Jurkat, Clone E6-1 (cell line): ENCODE measurements around the gene GJC2. TPM values are rescaled to one million over a fixed set of nuclear protein-coding genes. Genes with fewer than 3 reads are reported as not detected.

Source experiments
- DNase-seq: peaks from one replicate; pipeline ENCODE4 v3.0.0-alpha.2; 2011; ENCODE audit warnings: low read depth, low spot score
- H3K4me3 ChIP-seq: 2 replicates; pipeline ENCODE4 v1.5.1; 2011; ENCODE audit warnings: mild to moderate bottlenecking, low read length, control low read depth, moderate library complexity
- polyA plus RNA-seq: library from polyadenylated mRNA; unstranded; fragments of >200 nt; gene quantifications from one replicate; pipeline ENCODE4 v1.2.1, GENCODE V29; 2012; ENCODE audit warnings: missing spikeins; ENCODE audit not compliant: insufficient read length, insufficient read depth

GJC2 gene
- polyA plus RNA-seq = not detected

DNA sequence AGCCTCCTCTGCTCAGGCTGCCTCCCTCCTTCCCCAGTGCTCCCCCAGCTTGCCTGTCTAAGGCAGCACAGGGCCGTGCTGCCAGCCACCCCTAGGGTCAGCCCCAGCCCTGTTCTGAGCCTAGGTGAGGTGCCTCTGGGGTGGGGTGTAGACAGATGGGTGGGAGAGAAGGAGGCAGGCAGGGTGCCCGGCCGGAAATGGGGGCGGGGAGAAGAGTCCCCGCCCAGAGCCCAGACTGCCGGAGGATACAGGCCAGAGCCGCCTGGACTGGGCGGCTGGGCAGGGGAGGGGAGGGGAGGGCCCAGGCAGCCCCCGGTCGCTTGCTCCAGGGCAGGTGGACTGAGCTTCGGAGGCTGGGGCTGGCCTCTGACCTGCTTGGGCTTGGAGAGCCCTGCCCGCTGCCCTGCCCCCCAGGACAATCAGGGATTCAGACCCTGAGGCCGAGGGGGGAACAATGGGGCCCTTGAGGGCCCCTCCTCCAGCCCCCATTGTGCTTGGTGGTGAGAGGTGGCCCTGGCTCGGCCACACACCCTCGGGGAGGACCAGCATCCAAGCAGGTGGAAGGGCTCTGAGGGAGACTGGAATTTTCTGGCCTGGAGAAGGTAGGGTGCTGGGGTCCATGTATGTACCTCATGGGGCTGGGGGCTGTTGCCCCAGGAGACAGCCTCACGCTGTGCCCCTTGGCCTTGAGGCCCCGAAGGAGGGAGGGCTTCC, at the start of gene GJC2:
TSS of gene GJC2 (plus strand) at position 525 of the 714 bp plus-strand sequence. CDS start 7,829 bp downstream, outside the sequence.
- no peak for DNase-seq
- H3K4me3 ChIP-seq = no peak within 1 kb of the TSS

DNA sequence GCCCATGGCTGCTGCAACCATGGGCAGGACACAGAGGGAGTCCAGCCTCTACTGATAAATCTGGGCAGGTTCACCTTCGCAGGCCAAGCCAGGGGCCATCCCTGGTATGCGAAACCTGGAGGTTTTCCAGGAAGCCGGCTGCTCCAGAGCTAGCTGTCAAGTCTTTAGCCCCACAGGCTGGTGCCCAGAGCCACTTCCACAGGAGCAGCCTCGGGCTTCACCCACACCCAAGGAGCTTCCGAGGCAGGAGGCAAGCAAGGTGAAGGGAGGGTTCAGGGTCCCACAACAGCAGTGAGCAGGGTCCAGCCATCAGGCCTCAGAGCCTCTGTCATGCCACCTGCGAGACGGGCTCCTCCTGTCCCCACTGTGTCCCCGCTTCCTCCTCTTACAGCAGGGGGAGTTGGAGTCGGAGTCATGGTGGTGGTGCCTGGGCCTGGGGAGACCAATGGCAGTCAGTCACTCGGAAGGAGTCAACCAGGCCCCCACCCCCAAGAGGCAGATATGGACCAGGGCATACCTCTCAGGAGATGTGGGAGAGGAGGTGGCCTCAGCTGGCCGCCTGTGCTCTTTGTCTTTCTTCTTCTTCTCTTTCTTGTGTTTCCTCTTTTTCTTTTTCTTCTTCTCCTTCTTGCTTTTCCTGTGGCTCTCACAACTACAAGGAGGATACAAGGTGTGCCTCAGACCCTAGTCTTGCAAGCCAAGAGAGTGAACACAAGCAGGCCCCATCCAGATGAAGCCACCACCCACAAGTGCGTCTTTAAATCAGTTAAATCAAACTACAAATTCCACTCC, 48.7 kb upstream of the GJC2 start:
- H3K4me3 ChIP-seq = peak overlapping the region; percentile 77; the same call in 1 of the 2 replicates
- DNase-seq = no peak

DNA sequence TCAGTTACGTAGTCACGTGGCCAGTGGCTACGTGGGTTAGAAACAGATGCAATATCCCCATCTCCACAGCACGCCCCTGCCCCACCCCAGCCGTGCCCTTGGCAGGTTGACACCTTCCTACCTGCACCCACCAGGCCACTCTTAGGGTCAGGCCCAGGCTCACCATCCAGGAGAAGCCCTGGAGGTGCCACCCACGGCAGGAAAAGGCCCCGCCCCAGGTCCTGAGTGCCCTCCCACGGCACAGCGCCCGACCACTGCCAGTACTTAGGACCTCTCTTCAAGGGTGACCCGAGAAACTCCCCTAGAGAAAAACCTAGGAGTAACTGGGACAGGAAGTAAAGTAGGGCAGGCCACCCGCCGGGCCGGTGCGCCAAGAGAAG, 48.1 kb upstream of the GJC2 start:
- no peak for DNase-seq
- H3K4me3 ChIP-seq = peak overlapping the region; percentile 77

DNA sequence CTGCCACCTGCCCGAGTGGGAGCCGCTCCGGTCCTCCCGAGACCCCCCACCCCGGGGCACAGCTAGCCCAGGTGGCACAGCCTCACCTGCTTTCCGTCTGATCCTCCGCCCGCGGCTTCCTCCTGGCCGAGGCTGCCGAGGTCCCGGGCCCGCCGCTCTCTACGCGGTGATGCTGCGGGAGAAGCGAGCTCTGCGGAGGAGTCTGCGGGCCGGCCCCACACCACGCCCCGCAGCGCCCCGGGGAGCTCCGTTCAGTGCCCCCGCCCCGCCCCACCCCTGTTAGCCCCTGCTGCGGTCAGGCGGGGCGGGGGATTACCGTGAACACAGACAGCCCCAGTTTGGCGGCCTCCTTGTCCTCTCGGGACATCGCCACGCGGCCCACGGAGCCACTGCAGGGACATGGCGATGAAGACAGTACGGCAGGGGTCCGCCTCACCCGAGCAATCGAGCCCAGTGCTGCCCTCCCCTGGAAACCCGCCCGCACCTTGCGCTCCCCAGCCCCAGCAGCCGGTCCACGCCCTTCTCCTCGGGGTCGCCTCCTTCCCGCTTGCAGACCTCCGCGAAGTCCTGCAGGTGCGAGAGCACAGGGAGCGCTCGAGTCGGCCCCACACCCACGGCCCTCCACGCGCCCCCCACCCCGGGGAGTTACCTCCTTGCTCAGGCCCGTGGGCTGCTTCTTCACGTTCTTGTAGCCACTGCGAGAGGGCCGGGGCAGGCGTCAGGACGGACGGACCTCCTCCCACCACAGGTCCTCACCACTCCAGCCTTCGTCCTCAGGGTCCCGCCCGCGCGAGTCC, 47.5 kb upstream of the GJC2 start:
- peak overlapping the region; percentile 77 for H3K4me3 ChIP-seq
- DNase-seq = no peak

DNA sequence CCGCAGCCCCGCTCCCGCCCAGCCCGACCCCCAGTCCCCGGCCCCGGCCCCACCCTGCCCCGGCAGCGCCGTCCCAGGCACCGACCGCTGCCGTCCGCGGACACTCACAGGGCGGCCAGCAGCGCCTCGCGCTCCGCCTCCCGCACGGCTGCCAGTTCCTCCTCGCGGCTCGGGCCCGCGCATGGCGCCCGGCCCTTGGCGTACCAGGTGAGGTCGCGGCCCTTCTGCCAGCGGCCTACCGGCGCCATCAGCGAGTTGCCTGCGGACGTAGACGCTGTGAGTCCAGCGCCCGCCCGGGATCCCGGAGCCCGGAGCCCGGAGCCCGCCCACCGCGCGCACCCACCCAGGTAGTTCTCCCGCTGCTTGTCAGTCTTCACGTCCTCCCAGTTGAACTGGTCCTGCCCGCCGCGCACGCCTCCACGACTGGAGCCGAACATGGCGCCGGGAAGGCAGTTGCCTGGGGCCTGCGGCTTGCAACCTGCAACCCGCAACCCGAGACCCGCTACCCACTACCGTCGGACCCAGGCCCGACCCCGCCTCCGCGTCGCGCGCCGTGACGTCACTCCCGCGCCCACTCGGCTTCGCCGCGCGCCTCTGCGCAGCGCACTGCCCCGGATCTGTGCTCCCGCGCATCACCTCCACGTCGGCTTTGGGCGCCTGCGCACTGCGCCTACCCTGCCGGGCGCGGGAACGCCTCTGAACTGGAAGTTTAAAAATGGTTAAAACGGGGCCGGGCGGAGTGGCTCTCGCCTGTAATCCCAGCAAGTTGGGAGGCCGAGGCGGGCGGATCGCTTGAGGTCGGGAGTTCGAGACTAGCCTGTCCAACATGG, 46.7 kb upstream of the GJC2 start, which contains the start of gene C1orf35:
TSS of gene C1orf35 (minus strand) at position 535 of the 830 bp plus-strand sequence. CDS start at position 437, 98 bp downstream.
- DNase-seq = peak; percentile 87
- peak within 1 kb of the TSS; percentile 77 for H3K4me3 ChIP-seq

DNA sequence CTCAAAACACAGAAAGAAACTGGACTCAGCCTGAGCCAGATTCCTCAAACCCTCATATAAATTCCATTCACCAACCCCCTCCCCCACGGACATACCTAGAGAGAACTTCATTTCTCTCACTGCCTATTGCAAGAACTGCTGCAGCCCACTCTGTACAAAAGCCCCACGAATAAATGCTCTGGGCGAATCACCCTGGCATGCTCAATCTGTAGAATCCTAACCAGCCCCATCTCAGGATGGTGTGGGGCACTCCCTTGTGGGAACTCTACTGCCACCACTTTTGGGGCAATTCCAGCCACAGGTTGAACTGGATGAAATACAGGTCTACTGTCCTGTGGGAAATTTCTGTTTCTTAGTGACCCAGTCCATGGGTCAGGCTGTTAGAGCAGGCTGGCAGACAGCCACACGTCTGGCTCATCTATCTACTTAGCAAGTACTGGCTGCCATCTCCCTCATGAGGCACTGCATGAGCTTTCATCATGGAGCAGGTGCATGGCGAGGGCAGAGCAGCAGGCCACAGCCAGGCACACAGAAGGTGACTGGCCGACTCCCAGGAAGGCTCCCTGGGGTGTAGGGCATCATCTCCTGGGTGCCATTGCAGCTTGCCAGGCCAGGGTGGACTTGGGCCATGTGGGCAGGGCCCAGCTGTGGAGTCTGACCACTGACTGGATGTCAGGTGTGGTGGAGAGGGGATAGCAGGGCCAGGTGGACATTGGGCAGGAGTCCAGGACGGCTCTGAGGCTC, 45.0 kb upstream of the GJC2 start:
- no peak overlapping the region for H3K4me3 ChIP-seq

DNA sequence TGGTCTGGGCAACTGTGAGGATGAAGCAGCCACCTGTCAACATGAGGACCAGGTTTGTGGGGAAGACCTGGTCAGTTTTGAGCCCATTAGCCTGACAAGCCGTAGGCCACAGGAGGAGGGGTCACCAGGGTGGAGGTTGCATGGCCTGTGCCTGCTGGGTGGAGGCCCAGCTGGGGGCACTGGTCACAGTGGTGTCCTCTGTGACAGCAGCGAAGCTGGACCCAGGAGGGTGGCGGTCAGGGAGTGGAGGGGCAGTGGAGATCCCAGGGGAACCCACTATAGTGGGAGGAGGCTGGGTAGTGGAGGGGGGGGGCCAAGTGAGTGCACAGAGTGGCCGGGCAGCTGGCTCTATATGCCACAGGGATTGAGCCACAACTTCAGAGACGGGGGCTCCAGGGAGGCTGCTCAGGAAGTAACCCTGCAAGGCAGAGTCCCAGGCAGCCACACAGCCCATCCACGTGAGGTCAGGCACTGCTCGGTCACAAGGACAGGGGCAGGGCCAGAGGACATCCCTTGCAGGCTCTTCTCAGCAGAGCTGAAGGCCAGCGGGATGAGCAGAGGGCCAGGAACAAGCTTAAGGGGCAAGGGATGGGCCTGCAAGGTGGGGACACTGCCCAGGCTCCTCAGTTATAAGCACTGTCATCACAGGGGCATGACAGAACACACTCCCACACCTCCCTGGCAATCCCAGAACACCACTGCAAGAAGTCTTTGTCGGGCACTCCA, 44.3 kb upstream of the GJC2 start:
- no peak for DNase-seq
- no peak overlapping the region for H3K4me3 ChIP-seq

More for the DNA sequence above, 45.0 kb upstream of the GJC2 start:
- DNase-seq = no peak

DNA sequence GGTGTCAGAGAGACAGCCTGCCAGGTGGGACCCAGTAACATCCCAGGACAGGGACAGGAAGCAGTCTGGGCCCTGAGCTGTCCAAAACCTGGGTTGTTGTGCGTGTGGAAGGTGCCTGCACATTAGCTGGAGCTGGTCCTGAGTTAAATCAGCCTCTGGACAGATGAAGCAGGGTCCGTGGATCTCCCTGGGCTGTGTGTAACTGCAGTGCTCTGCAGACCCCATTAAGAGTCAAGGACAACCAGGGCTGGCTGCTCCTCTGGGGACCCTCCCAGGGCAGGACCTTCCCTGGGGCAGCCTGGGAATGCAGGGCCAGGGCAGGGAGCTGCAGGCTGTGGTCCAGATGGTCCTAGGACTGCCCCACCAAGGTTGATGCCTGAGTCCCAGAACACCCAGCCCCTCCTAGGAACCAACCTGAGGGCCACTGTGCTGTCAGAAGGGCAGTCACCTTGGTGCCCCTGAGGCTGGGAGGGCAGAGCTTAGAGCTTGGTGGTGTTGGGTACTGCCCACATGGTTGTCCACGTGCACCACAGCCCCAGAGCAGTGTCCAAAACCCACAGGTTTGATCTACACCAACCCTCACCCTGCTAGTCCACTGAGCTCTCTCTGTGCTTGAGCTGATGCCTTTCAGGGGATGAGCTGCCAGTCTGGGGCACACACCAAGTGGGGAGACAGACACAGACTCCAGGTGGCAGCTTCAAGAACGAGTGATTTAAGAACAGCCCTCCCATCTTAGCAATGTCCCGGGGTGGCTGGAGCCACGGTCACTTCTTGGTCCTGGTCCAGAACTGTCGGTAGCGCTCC, 43.5 kb upstream of the GJC2 start:
- no peak overlapping the region for H3K4me3 ChIP-seq
- DNase-seq = no peak

DNA sequence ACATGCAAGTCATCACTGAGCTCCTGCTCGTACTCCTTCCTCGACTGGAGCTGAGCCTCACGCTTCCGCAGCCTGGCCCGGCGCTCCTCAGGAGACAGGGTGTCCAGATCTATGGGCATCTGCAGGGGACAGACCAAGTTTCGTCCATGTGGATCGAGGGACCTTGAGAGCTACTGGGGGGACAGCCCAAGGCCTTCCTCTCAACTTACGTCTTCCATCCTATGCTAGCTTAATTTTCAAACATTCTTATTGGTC, 43.0 kb upstream of the GJC2 start:
- DNase-seq = no peak
- no peak overlapping the region for H3K4me3 ChIP-seq

DNA sequence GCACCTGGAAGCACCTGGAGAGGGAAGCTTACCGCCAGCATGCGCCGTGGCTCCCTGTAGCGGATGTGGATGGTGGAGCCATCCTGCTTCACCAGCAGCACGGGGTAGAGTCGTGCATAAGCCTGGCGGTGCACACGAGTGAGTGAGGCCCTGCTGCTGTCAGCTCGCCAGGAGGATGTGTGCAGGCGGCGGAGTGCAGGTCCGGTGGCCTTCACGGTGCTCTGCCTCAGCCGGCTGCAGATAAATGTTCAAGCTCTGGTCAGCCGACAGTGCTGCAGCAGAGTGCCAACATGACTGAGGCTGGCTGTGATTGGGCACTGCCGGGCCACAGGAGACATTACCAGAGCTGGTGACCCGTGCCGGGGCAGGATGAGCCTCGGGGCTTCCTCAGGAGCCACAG, 42.1 kb upstream of the GJC2 start:
- peak overlapping the region; percentile 97; the same call in 1 of the 2 replicates for H3K4me3 ChIP-seq
- no peak for DNase-seq

DNA sequence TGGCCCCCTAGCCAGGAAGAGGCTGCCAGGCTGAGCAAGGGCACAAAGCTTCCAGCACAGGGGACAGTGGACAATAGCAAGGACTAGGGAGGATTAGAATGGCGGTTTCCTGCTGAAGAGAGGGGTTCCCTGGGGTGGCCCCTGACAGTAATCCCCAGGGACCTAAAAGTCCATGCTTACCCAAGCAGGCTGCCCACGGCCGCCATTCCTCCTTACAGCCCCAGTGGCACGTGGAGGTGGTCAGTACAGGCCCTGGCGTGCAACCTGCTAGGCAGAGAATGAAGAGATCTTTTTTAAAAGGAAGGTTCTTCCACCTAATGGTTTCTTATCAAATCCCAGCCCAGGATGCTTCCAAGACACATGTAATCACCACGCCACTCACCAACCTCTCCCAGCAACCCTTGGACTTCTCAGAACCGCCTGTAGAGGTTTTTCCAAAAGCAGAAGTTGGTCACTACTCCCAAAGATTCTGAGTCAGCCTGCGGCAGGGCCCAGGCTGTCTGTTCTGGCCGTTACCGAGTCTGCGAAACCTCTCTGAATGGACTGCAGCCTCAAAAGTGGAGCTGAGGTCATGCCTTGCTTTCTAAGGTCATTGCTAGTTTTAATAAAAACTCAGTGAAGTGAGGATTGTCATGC, 41.6 kb upstream of the GJC2 start:
- no peak for DNase-seq
- H3K4me3 ChIP-seq = peak overlapping the region; percentile 97

DNA sequence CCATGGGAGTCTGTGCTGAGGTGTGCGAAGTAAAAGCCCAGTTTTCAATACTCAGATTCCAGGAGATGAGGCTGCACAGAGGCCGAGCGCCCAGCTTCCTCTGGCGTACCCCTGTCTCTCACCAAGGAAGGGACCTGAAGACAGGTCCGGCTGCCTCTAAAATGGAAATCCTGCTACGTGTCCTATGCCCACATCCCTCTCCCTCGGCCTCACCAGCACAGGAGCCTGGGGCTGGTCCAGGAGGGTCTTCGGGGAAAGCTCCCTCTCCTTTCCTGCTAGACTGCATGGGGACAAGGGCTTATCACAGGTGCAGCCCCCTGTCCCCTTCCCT, 41.0 kb upstream of the GJC2 start:
- H3K4me3 ChIP-seq = peak overlapping the region; percentile 97
- no peak for DNase-seq

DNA sequence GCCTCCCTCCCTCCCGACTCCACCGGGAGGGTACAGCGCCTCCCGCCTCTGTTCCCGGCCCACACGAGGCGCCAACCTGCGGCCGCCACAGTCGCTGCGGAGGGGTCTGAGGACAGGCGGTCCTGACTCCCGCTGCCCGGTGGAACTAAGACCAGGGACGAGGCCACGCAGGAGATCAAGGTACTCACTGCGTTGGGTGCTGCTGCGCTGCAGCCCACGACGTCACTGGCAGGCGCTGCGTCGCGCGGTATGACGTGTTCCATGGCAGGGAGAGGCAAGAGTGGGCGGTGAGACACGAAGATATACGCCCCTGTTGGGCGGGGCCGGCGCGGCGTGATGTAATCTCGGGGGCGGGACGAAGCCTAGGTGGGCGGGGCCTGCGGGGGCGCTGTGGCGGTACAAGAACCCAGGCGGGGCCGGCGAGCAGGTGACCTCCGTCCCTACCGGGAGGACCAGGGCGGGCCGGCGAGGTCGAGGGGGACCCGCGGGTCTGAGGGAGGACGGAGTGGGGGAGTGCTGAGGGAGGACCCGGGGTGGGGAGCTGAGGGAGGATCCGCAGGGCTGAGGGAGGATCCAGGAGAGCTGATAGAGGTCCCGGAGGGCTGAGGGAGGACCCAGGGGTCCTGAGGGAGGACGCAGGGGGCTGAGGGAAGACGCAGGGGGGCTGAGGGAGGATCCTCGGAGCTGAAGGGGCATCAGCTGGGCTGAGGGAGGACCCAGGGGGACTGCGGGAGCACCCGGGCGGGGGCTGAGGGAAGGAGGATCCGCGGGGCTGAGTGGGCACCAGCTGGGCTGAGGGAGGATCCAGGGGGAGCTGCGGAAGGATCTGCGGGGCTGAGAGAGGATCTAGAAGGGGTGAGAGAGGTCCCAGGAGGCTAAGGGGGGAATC, 40.4 kb upstream of the GJC2 start, which contains the start of gene MRPL55:
TSS of gene MRPL55 (minus strand) at position 227 of the 889 bp plus-strand sequence. CDS start 1,039 bp downstream, outside the sequence.
- H3K4me3 ChIP-seq = peak within 1 kb of the TSS; percentile 97

DNA sequence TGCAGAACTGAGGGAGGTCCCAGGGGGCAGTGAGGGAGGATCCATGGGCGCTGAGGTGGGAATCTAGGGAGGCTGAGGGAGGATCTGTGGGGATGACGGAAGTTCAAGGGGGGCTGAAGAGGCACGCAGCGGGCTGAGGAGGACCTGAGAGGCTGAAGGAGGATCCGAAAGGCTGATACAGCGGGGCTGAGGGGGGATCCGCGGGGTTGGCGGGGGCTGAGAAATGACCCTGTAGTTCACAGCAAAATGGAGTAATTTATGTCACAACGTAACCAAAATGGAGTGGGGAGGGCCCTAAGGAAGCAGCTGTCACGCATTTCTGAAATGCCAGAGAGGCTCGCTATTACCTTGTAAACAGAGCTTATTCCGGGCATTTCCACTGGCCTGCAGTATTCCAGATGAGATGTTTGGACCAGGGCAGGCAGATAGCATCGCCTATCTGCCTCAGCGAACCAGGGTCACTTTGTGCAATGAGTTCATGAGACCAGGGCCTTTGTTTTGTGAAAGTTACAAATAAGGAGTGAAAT, 39.7 kb upstream of the GJC2 start:
- H3K4me3 ChIP-seq = peak overlapping the region; percentile 97
- DNase-seq = no peak

More for the DNA sequence above, 40.4 kb upstream of the GJC2 start, which contains the start of gene MRPL55:
- peak; percentile 93 for DNase-seq

DNA sequence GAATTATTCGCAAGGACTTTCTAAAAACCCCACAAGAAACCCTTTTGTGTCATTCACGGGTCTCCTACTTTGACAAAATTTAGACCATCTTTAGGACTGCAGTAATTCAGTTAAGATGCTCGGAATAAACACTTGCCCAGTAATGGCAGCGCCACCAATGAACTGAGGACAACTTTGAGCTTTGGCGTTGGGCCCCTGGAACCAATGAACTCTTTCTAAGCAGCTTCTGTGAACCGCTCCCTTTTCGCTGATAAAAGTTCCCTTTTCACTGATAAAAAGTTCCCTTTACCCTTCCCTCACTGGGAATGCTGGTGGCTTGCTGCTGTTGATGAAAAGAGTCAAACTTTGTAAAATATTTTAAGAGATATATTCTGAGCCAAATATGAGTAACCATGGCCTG, 39.2 kb upstream of the GJC2 start:
- no peak overlapping the region for H3K4me3 ChIP-seq
- DNase-seq = no peak
